Measurements from ENCODE around the gene PRDM7. TPM values are rescaled to one million over a fixed set of nuclear protein-coding genes. Genes with fewer than 3 reads are reported as not detected.

Gene PRDM7
- total RNA-seq, 1 experiment from 2014 or later: not detected

DNA sequence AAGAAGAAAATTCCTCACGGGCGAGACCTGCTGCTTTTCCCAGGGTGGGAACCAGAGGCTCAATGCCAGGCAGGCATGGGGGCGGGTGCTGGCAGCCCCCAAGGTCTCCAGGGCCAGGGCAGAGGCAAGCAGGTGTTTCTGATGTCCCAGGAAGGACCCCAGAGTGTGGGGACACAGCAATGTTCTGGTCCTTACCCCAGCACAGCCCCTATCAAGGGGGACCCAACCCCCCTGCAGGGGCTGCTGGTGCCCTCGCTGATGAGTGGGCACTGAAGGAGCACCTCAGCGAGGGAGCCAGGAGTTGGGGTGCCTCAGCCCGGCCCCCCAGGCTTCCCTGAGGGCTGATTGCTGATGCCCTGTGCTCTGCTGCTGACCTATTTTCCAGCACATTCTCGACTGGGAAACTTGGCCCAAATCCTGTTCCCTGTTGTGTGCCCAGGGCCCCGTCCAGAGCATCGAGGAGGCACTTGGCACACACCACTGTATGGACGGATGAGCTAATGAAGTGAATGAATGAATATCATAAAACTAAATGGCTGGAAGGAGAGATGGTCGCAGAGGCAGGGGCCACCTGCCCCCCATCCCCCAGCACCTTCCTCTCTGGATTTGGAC is 60.7 kb downstream of the PRDM7 start (continued):
- TF ChIP-seq IRF2 (CRISPR knock-in tag; IDR thresholded peaks at IDR 0.05; ENCODE audit: borderline replicate concordance, low read depth) (no peak), JUN (CRISPR knock-in tag; IDR thresholded peaks at IDR 0.05) (no peak), FOXP1 (CRISPR knock-in tag; IDR thresholded peaks at IDR 0.05; ENCODE audit: borderline replicate concordance) (no peak)

DNA sequence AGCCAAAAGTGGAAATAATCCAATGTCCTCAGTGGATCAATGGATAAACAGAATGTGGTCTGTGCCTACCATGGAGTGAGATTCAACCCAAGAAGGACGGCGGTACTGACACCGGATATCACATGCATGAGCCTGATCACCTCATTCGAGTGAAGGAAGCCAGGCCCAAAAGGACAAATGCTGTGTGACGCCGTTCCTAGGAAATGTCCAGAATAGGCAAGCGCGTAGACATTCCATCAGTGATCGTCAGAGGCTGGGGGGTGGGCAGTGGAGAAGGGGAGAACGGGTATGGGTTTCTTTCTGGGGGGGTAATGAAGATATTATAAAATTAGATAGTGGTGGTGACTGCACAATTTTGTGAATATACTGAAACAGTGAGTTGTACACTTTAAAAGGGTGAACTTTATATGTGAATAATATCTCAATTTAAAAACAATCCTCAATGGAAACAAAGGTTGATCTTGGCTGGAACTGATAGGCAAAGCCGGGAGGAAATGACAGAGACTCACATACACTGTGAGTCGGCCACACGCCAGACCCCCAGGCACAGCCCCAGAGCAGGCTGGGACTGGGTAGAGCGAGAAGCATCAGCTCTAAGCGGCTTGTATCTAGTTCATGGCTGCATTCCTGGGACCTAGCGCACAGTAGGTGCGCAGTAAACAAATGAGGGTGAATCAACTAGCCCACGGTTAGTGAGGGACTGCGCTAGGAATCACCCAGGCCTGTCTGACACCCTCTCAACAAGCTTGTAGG is 61.4 kb downstream of the PRDM7 start:
- no peak for TF ChIP-seq TEAD4 (CRISPR knock-in tag; IDR thresholded peaks at IDR 0.05)
- TF ChIP-seq, protein P1, sequence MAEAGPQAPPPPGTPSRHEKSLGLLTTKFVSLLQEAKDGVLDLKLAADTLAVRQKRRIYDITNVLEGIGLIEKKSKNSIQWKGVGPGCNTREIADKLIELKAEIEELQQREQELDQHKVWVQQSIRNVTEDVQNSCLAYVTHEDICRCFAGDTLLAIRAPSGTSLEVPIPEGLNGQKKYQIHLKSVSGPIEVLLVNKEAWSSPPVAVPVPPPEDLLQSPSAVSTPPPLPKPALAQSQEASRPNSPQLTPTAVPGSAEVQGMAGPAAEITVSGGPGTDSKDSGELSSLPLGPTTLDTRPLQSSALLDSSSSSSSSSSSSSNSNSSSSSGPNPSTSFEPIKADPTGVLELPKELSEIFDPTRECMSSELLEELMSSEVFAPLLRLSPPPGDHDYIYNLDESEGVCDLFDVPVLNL (CRISPR knock-in tag; IDR thresholded peaks at IDR 0.05; ENCODE audit: borderline replicate concordance, low read depth): no peak
- TF ChIP-seq MXD4 (CRISPR knock-in tag; IDR thresholded peaks at IDR 0.05; ENCODE audit: borderline replicate concordance): no peak
- no peak for TF ChIP-seq CREM (CRISPR knock-in tag; IDR thresholded peaks at IDR 0.05)
- TF ChIP-seq HMGA2 (CRISPR knock-in tag; IDR thresholded peaks at IDR 0.05): no peak
- TF ChIP-seq, protein P2, sequence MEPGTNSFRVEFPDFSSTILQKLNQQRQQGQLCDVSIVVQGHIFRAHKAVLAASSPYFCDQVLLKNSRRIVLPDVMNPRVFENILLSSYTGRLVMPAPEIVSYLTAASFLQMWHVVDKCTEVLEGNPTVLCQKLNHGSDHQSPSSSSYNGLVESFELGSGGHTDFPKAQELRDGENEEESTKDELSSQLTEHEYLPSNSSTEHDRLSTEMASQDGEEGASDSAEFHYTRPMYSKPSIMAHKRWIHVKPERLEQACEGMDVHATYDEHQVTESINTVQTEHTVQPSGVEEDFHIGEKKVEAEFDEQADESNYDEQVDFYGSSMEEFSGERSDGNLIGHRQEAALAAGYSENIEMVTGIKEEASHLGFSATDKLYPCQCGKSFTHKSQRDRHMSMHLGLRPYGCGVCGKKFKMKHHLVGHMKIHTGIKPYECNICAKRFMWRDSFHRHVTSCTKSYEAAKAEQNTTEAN (CRISPR knock-in tag; IDR thresholded peaks at IDR 0.05): no peak
- TF ChIP-seq, protein P3, sequence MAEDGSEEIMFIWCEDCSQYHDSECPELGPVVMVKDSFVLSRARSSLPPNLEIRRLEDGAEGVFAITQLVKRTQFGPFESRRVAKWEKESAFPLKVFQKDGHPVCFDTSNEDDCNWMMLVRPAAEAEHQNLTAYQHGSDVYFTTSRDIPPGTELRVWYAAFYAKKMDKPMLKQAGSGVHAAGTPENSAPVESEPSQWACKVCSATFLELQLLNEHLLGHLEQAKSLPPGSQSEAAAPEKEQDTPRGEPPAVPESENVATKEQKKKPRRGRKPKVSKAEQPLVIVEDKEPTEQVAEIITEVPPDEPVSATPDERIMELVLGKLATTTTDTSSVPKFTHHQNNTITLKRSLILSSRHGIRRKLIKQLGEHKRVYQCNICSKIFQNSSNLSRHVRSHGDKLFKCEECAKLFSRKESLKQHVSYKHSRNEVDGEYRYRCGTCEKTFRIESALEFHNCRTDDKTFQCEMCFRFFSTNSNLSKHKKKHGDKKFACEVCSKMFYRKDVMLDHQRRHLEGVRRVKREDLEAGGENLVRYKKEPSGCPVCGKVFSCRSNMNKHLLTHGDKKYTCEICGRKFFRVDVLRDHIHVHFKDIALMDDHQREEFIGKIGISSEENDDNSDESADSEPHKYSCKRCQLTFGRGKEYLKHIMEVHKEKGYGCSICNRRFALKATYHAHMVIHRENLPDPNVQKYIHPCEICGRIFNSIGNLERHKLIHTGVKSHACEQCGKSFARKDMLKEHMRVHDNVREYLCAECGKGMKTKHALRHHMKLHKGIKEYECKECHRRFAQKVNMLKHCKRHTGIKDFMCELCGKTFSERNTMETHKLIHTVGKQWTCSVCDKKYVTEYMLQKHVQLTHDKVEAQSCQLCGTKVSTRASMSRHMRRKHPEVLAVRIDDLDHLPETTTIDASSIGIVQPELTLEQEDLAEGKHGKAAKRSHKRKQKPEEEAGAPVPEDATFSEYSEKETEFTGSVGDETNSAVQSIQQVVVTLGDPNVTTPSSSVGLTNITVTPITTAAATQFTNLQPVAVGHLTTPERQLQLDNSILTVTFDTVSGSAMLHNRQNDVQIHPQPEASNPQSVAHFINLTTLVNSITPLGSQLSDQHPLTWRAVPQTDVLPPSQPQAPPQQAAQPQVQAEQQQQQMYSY (CRISPR knock-in tag; IDR thresholded peaks at IDR 0.05): no peak
- TF ChIP-seq, protein P4, sequence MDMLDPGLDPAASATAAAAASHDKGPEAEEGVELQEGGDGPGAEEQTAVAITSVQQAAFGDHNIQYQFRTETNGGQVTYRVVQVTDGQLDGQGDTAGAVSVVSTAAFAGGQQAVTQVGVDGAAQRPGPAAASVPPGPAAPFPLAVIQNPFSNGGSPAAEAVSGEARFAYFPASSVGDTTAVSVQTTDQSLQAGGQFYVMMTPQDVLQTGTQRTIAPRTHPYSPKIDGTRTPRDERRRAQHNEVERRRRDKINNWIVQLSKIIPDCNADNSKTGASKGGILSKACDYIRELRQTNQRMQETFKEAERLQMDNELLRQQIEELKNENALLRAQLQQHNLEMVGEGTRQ (CRISPR knock-in tag; IDR thresholded peaks at IDR 0.05): no peak
- TF ChIP-seq ESRRA (CRISPR knock-in tag; IDR thresholded peaks at IDR 0.05; ENCODE audit: borderline replicate concordance): no peak
- TF ChIP-seq, protein P5, sequence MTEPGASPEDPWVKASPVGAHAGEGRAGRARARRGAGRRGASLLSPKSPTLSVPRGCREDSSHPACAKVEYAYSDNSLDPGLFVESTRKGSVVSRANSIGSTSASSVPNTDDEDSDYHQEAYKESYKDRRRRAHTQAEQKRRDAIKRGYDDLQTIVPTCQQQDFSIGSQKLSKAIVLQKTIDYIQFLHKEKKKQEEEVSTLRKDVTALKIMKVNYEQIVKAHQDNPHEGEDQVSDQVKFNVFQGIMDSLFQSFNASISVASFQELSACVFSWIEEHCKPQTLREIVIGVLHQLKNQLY (CRISPR knock-in tag; IDR thresholded peaks at IDR 0.05): no peak
- TF ChIP-seq ZNF396 (CRISPR knock-in tag; IDR thresholded peaks at IDR 0.05; ENCODE audit: borderline replicate concordance): no peak
- TF ChIP-seq, protein P6, sequence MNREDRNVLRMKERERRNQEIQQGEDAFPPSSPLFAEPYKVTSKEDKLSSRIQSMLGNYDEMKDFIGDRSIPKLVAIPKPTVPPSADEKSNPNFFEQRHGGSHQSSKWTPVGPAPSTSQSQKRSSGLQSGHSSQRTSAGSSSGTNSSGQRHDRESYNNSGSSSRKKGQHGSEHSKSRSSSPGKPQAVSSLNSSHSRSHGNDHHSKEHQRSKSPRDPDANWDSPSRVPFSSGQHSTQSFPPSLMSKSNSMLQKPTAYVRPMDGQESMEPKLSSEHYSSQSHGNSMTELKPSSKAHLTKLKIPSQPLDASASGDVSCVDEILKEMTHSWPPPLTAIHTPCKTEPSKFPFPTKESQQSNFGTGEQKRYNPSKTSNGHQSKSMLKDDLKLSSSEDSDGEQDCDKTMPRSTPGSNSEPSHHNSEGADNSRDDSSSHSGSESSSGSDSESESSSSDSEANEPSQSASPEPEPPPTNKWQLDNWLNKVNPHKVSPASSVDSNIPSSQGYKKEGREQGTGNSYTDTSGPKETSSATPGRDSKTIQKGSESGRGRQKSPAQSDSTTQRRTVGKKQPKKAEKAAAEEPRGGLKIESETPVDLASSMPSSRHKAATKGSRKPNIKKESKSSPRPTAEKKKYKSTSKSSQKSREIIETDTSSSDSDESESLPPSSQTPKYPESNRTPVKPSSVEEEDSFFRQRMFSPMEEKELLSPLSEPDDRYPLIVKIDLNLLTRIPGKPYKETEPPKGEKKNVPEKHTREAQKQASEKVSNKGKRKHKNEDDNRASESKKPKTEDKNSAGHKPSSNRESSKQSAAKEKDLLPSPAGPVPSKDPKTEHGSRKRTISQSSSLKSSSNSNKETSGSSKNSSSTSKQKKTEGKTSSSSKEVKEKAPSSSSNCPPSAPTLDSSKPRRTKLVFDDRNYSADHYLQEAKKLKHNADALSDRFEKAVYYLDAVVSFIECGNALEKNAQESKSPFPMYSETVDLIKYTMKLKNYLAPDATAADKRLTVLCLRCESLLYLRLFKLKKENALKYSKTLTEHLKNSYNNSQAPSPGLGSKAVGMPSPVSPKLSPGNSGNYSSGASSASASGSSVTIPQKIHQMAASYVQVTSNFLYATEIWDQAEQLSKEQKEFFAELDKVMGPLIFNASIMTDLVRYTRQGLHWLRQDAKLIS (CRISPR knock-in tag; IDR thresholded peaks at IDR 0.05; ENCODE audit: borderline replicate concordance): no peak
- no peak for TF ChIP-seq ZNF423 (CRISPR knock-in tag; IDR thresholded peaks at IDR 0.05)
- peaks cover 13% of the 10 kb centered on the region for H3K4me1 Mint-ChIP-seq

More for the DNA sequence above, 61.4 kb downstream of the PRDM7 start:
- DNase-seq (ENCODE audit: low spot score): no peak
- H3K27me3 Mint-ChIP-seq (ENCODE audit: low read depth): no peaks in the 10 kb centered on the region
- no peak for ATAC-seq
- ChIA-PET CTCF (no interaction called here), POLR2A (no interaction called here)
- no peak overlapping the region for H3K4me3 Mint-ChIP-seq
- no peaks in the 10 kb centered on the region for H3K9me3 Mint-ChIP-seq
- no peak overlapping the region for H3K27ac Mint-ChIP-seq
- peaks cover 11% of the 10 kb centered on the region; the same call in 1 of the 2 replicates for H3K36me3 Mint-ChIP-seq

Measured in WTC11 (cell line).